HFFc6 (cell line): Measurements from ENCODE around the gene PARD3B. TPM values are rescaled to one million over a fixed set of nuclear protein-coding genes. Genes with fewer than 3 reads are reported as not detected.

Experiments
- DNase-seq: peaks from one replicate; pipeline ENCODE4 v3.0.0-alpha.2; 2018
- H3K27ac Mint-ChIP-seq: 2 replicates; pipeline ENCODE4 v1.8.0; 2020; ENCODE audit warnings: mild to moderate bottlenecking, mixed read lengths
- H3K27me3 Mint-ChIP-seq: 2 replicates; pipeline ENCODE4 v1.8.0; 2021; ENCODE audit warnings: mild to moderate bottlenecking, moderate library complexity, mixed read lengths; ENCODE audit not compliant: insufficient read depth
- H3K36me3 Mint-ChIP-seq: 2 replicates; pipeline ENCODE4 v1.8.0; 2021; ENCODE audit warnings: low read depth, mixed read lengths
- H3K4me1 Mint-ChIP-seq: 2 replicates; pipeline ENCODE4 v1.8.0; 2020; ENCODE audit warnings: low read depth, mixed read lengths
- H3K4me3 Mint-ChIP-seq: 2 replicates; pipeline ENCODE4 v1.8.0; 2020; ENCODE audit warnings: mild to moderate bottlenecking, moderate library complexity, mixed read lengths
- H3K9me3 Mint-ChIP-seq: 2 replicates; pipeline ENCODE4 v1.8.0; 2020; ENCODE audit warnings: mild to moderate bottlenecking, mixed read lengths
- CTCF ChIP-seq: fragments of 200-600 bp; sonication (generic); IDR thresholded peaks from 2 replicates; pipeline ENCODE4 v1.5.0; 2021; ENCODE audit warnings: antibody characterized with exemption, mild to moderate bottlenecking
- total RNA-seq, 6 experiments: library from RNA; stranded (reverse); fragmentation: NEBNext Ultra II Directional; extraction: Animal tissue kit (Norgen Biotek cat#: 25700); gene quantifications; 2 replicates in 1 of 6; 3 replicates in 5 of 6; pipeline ENCODE4 v1.2.3, GENCODE V29; 2021

The PARD3B gene
- total RNA-seq, 6 experiments from 2014 or later = 14.0 to 22.4 (median 15.3) TPM

- Mint-ChIP-seq H3K9me3 (no peaks in the 10 kb centered on the region), H3K4me1 (no peaks in the 10 kb centered on the region), H3K4me3 (no peak overlapping the region), H3K36me3 (no peaks in the 10 kb centered on the region), H3K27ac (no peak overlapping the region), H3K27me3 (no peaks in the 10 kb centered on the region)
- no peak for TF ChIP-seq CTCF
- no peak for DNase-seq
Observed at GRCh38 chr2:205078762-205079161, 533.5 kb downstream of the PARD3B start.

- no peaks in the 10 kb centered on the region for H3K36me3 Mint-ChIP-seq
- H3K4me1 Mint-ChIP-seq = no peaks in the 10 kb centered on the region
- no peak overlapping the region for H3K4me3 Mint-ChIP-seq
- DNase-seq = no peak
- no peaks in the 10 kb centered on the region for H3K9me3 Mint-ChIP-seq
- H3K27me3 Mint-ChIP-seq = no peaks in the 10 kb centered on the region
- no peak for TF ChIP-seq CTCF
- no peak overlapping the region for H3K27ac Mint-ChIP-seq
Observed at GRCh38 chr2:205079173-205079572, 533.9 kb downstream of the PARD3B start.

GRCh38 chr2:205086662-205087061, 541.4 kb downstream of the PARD3B start:
- Mint-ChIP-seq H3K27ac (no peak overlapping the region), H3K27me3 (no peaks in the 10 kb centered on the region), H3K36me3 (no peaks in the 10 kb centered on the region), H3K4me1 (no peaks in the 10 kb centered on the region), H3K9me3 (no peaks in the 10 kb centered on the region), H3K4me3 (no peak overlapping the region)
- DNase-seq = no peak
- no peak for TF ChIP-seq CTCF

- H3K27me3 Mint-ChIP-seq = no peaks in the 10 kb centered on the region; the same call in 1 of the 2 replicates
- H3K4me1 Mint-ChIP-seq = no peaks in the 10 kb centered on the region
Observed at GRCh38 chr2:205087862-205088261, 542.6 kb downstream of the PARD3B start.

GRCh38 chr2:205089958-205090357, 544.7 kb downstream of the PARD3B start:
- H3K36me3 Mint-ChIP-seq = no peaks in the 10 kb centered on the region
- no peaks in the 10 kb centered on the region for H3K4me1 Mint-ChIP-seq
- no peak for DNase-seq
- TF ChIP-seq CTCF = no peak
- no peaks in the 10 kb centered on the region for H3K9me3 Mint-ChIP-seq
- H3K27me3 Mint-ChIP-seq = no peaks in the 10 kb centered on the region; the same call in 1 of the 2 replicates
- H3K4me3 Mint-ChIP-seq = no peak overlapping the region
- H3K27ac Mint-ChIP-seq = no peak overlapping the region

More at GRCh38 chr2:205087862-205088261, 542.6 kb downstream of the PARD3B start:
- DNase-seq = no peak
- no peaks in the 10 kb centered on the region for H3K36me3 Mint-ChIP-seq
- H3K9me3 Mint-ChIP-seq = no peaks in the 10 kb centered on the region
- no peak overlapping the region for H3K4me3 Mint-ChIP-seq
- no peak overlapping the region for H3K27ac Mint-ChIP-seq
- no peak for TF ChIP-seq CTCF

GRCh38 chr2:205091411-205091810, 546.1 kb downstream of the PARD3B start:
- Mint-ChIP-seq H3K36me3 (no peaks in the 10 kb centered on the region), H3K9me3 (no peaks in the 10 kb centered on the region), H3K4me3 (no peak overlapping the region), H3K4me1 (no peaks in the 10 kb centered on the region), H3K27ac (no peak overlapping the region), H3K27me3 (no peaks in the 10 kb centered on the region; the same call in 1 of the 2 replicates)
- DNase-seq = no peak
- TF ChIP-seq CTCF = no peak
